HG03066 (cell line): ENCODE measurements around the gene RPL6.

Experiments used
- ATAC-seq: cut with Tn5 transposase; IDR thresholded peaks from one replicate; pipeline ENCODE4 v1.9.1; 2021; ENCODE audit warnings: low read depth; ENCODE audit not compliant: unreplicated experiment

Gene RPL6

GRCh38 chr12:112381406-112381882 lies 28.0 kb downstream of the RPL6 start:
- ATAC-seq = peak; percentile 64

GRCh38 chr12:112380663-112381405 lies 28.6 kb downstream of the RPL6 start:
- no peak for ATAC-seq

GRCh38 chr12:112375105-112375504 lies 34.3 kb downstream of the RPL6 start:
- no peak for ATAC-seq

GRCh38 chr12:112374166-112374740 lies 35.2 kb downstream of the RPL6 start:
- no peak for ATAC-seq

- ATAC-seq = no peak
Observed at GRCh38 chr12:112370868-112371510, 38.4 kb downstream of the RPL6 start.

GRCh38 chr12:112370199-112370598 lies 39.2 kb downstream of the RPL6 start:
- ATAC-seq = no peak

GRCh38 chr12:112368856-112369255 lies 40.5 kb downstream of the RPL6 start:
- ATAC-seq = no peak

GRCh38 chr12:112367965-112368364 lies 41.4 kb downstream of the RPL6 start:
- no peak for ATAC-seq

- ATAC-seq = no peak
Observed at GRCh38 chr12:112362310-112362709, 47.1 kb downstream of the RPL6 start.

- ATAC-seq = no peak
Observed at GRCh38 chr12:112361271-112361670, 48.1 kb downstream of the RPL6 start.

- no peak for ATAC-seq
Observed at GRCh38 chr12:112359290-112359689, 50.1 kb downstream of the RPL6 start.

GRCh38 chr12:112357214-112357613 lies 52.2 kb downstream of the RPL6 start:
- ATAC-seq = no peak
